Activated CD8-positive, alpha-beta memory T cell treated with anti-CD3 and anti-CD28 coated beads, Interleukin-2, amount 10 ng/mL, durations not matched to agents 7 days and 5 days (primary cell): Measurements from ENCODE around the gene CA12. TPM values are rescaled to one million over a fixed set of nuclear protein-coding genes. Genes with fewer than 3 reads are reported as not detected.

Experiments
- ATAC-seq: fragments of 150-1000 bp; cut with Tn5 transposase; one replicate; pipeline ENCODE4 v1.10.0; 2021; ENCODE audit warnings: moderate library complexity
- CTCF ChIA-PET: fragments of 350-600 bp; sonication (Branson Sonifier 250); formaldehyde crosslinking; loops from one replicate; lab custom pipeline; 2021; ENCODE audit warnings: antibody characterized with exemption; lab: Charles Lee
- DNase-seq: peaks from one replicate; pipeline ENCODE4 v3.0.0-alpha.2; 2020
- H3K27ac Mint-ChIP-seq: one replicate; pipeline ENCODE4 v1.8.0; 2021; ENCODE audit warnings: mild to moderate bottlenecking, mixed read lengths
- H3K27me3 Mint-ChIP-seq: one replicate; pipeline ENCODE4 v1.8.0; 2021; ENCODE audit warnings: mixed read lengths
- H3K36me3 Mint-ChIP-seq: one replicate; pipeline ENCODE4 v1.8.0; 2021; ENCODE audit warnings: mild to moderate bottlenecking, mixed read lengths
- H3K4me1 Mint-ChIP-seq: one replicate; pipeline ENCODE4 v1.8.0; 2021; ENCODE audit warnings: mixed read lengths
- H3K4me3 Mint-ChIP-seq: one replicate; pipeline ENCODE4 v1.8.0; 2021; ENCODE audit warnings: mild to moderate bottlenecking, moderate library complexity, mixed read lengths
- H3K9me3 Mint-ChIP-seq: one replicate; pipeline ENCODE4 v1.8.0; 2022; ENCODE audit warnings: low read depth, mixed read lengths
- total RNA-seq, 2 experiments: library from RNA; stranded (reverse); gene quantifications; one replicate each; pipeline ENCODE4 v1.2.3, GENCODE V29; 2021

The CA12 gene
- total RNA-seq, 2 experiments from 2014 or later: 0.12 TPM; not detected in 1

- H3K4me1 Mint-ChIP-seq: peaks cover 25% of the 10 kb centered on the region
- no peak overlapping the region for H3K27ac Mint-ChIP-seq
- no peaks in the 10 kb centered on the region for H3K36me3 Mint-ChIP-seq
- CTCF ChIA-PET: interaction anchor here (1.1 kb wide), 1 partner anchor 51 kb away, joined by 3 read pairs; no protein-coding TSS in a partner anchor
- no peak overlapping the region for H3K4me3 Mint-ChIP-seq
- H3K27me3 Mint-ChIP-seq: peaks cover 24% of the 10 kb centered on the region
- DNase-seq (no peak), ATAC-seq (no peak)
- H3K9me3 Mint-ChIP-seq: no peaks in the 10 kb centered on the region
These were observed 14.1 kb upstream of the CA12 start for GRCh38 chr15:63395730-63396151.

GRCh38 chr15:63392361-63393009 is 10.8 kb upstream of the CA12 start:
- no peaks in the 10 kb centered on the region for H3K36me3 Mint-ChIP-seq
- peaks cover 35% of the 10 kb centered on the region for H3K27me3 Mint-ChIP-seq
- peaks cover 13% of the 10 kb centered on the region for H3K4me1 Mint-ChIP-seq
- no peak for ATAC-seq
- CTCF ChIA-PET: interaction anchor here (1.0 kb wide), 1 partner anchor 10 kb away, joined by 3 read pairs; no protein-coding TSS in a partner anchor
- no peak overlapping the region for H3K27ac Mint-ChIP-seq
- no peak for DNase-seq
- H3K4me3 Mint-ChIP-seq: no peak overlapping the region
- no peaks in the 10 kb centered on the region for H3K9me3 Mint-ChIP-seq

- ATAC-seq: no peak
- no peaks in the 10 kb centered on the region for H3K36me3 Mint-ChIP-seq
- no peak overlapping the region for H3K4me3 Mint-ChIP-seq
- peaks cover 10% of the 10 kb centered on the region for H3K4me1 Mint-ChIP-seq
- no peak for DNase-seq
- no peak overlapping the region for H3K27ac Mint-ChIP-seq
- CTCF ChIA-PET: interaction anchor here (1.0 kb wide), 1 partner anchor 11 kb away, joined by 3 read pairs; no protein-coding TSS in a partner anchor
- H3K27me3 Mint-ChIP-seq: peaks cover 38% of the 10 kb centered on the region
- no peaks in the 10 kb centered on the region for H3K9me3 Mint-ChIP-seq
These were observed 10.2 kb upstream of the CA12 start for GRCh38 chr15:63391669-63392360.

- ATAC-seq: no peak
- Mint-ChIP-seq H3K9me3 (no peaks in the 10 kb centered on the region), H3K36me3 (no peaks in the 10 kb centered on the region), H3K4me3 (no peak overlapping the region), H3K27ac (no peak overlapping the region), H3K27me3 (peaks cover 40% of the 10 kb centered on the region), H3K4me1 (peaks cover 5% of the 10 kb centered on the region)
- CTCF ChIA-PET: no interaction called here
- no peak for DNase-seq
These were observed 9.0 kb upstream of the CA12 start for GRCh38 chr15:63390689-63391088.

- H3K4me3 Mint-ChIP-seq: no peak overlapping the region
- H3K9me3 Mint-ChIP-seq: no peaks in the 10 kb centered on the region
- H3K27me3 Mint-ChIP-seq: peaks cover 38% of the 10 kb centered on the region
- peaks cover 3% of the 10 kb centered on the region for H3K4me1 Mint-ChIP-seq
- no peak overlapping the region for H3K27ac Mint-ChIP-seq
- DNase-seq (no peak), ATAC-seq (no peak)
- CTCF ChIA-PET: no interaction called here
- no peaks in the 10 kb centered on the region for H3K36me3 Mint-ChIP-seq
These were observed 8.4 kb upstream of the CA12 start for GRCh38 chr15:63389902-63390670.

- CTCF ChIA-PET: no interaction called here
These were observed 6.9 kb upstream of the CA12 start for GRCh38 chr15:63388511-63388910.

GRCh38 chr15:63387748-63388493 is 6.3 kb upstream of the CA12 start:
- H3K27ac Mint-ChIP-seq: no peak overlapping the region
- no peaks in the 10 kb centered on the region for H3K36me3 Mint-ChIP-seq
- CTCF ChIA-PET: no interaction called here
- H3K9me3 Mint-ChIP-seq: no peaks in the 10 kb centered on the region
- DNase-seq (no peak), ATAC-seq (no peak)
- H3K27me3 Mint-ChIP-seq: peaks cover 50% of the 10 kb centered on the region
- no peak overlapping the region for H3K4me3 Mint-ChIP-seq
- peaks cover 3% of the 10 kb centered on the region for H3K4me1 Mint-ChIP-seq

More at GRCh38 chr15:63388511-63388910, 6.9 kb upstream of the CA12 start:
- no peak overlapping the region for H3K27ac Mint-ChIP-seq
- no peak for ATAC-seq
- peaks cover 44% of the 10 kb centered on the region for H3K27me3 Mint-ChIP-seq
- peaks cover 3% of the 10 kb centered on the region for H3K4me1 Mint-ChIP-seq
- DNase-seq: no peak
- H3K9me3 Mint-ChIP-seq: no peaks in the 10 kb centered on the region
- H3K36me3 Mint-ChIP-seq: no peaks in the 10 kb centered on the region
- H3K4me3 Mint-ChIP-seq: no peak overlapping the region

GRCh38 chr15:63385911-63386531 is 4.4 kb upstream of the CA12 start:
- no peak for DNase-seq
- no peaks in the 10 kb centered on the region for H3K36me3 Mint-ChIP-seq
- H3K4me3 Mint-ChIP-seq: no peak overlapping the region
- CTCF ChIA-PET: no interaction called here
- peaks cover 61% of the 10 kb centered on the region for H3K27me3 Mint-ChIP-seq
- H3K9me3 Mint-ChIP-seq: no peaks in the 10 kb centered on the region
- no peak for ATAC-seq
- no peak overlapping the region for H3K27ac Mint-ChIP-seq
- H3K4me1 Mint-ChIP-seq: peaks cover 11% of the 10 kb centered on the region

GRCh38 chr15:63384906-63385305 is 3.3 kb upstream of the CA12 start:
- peaks cover 62% of the 10 kb centered on the region for H3K27me3 Mint-ChIP-seq
- ATAC-seq (no peak), DNase-seq (no peak)
- no peaks in the 10 kb centered on the region for H3K36me3 Mint-ChIP-seq
- H3K9me3 Mint-ChIP-seq: no peaks in the 10 kb centered on the region
- H3K4me1 Mint-ChIP-seq: peaks cover 16% of the 10 kb centered on the region
- H3K27ac Mint-ChIP-seq: no peak overlapping the region
- H3K4me3 Mint-ChIP-seq: no peak overlapping the region
- CTCF ChIA-PET: no interaction called here

GRCh38 chr15:63382966-63383710 is 1.5 kb upstream of the CA12 start:
- CTCF ChIA-PET: interaction anchor here (1.1 kb wide), 1 partner anchor 194 kb away, joined by 3 read pairs; no protein-coding TSS in a partner anchor
- peaks cover 16% of the 10 kb centered on the region for H3K4me1 Mint-ChIP-seq
- H3K36me3 Mint-ChIP-seq: no peaks in the 10 kb centered on the region
- peaks cover 72% of the 10 kb centered on the region for H3K27me3 Mint-ChIP-seq
- ATAC-seq (no peak), DNase-seq (no peak)
- H3K27ac Mint-ChIP-seq: no peak overlapping the region
- no peak overlapping the region for H3K4me3 Mint-ChIP-seq
- H3K9me3 Mint-ChIP-seq: no peaks in the 10 kb centered on the region

- CTCF ChIA-PET: no interaction called here
These were observed 801 bp downstream of the CA12 start for GRCh38 chr15:63380808-63381282.

More at GRCh38 chr15:63380808-63381282, 801 bp downstream of the CA12 start:
- no peak for ATAC-seq
- no peak overlapping the region for H3K27ac Mint-ChIP-seq
- no peaks in the 10 kb centered on the region for H3K36me3 Mint-ChIP-seq
- no peak overlapping the region for H3K4me3 Mint-ChIP-seq
- H3K27me3 Mint-ChIP-seq: peaks cover 76% of the 10 kb centered on the region
- no peak for DNase-seq
- peaks cover 20% of the 10 kb centered on the region for H3K4me1 Mint-ChIP-seq
- H3K9me3 Mint-ChIP-seq: no peaks in the 10 kb centered on the region
